Ascending aorta (tissue), 2 donors: Measurements from ENCODE around the gene PTPA. TPM values are rescaled to one million over a fixed set of nuclear protein-coding genes. Genes with fewer than 3 reads are reported as not detected.

Experiments
- DNase-seq, 2 donors: peaks; one replicate each; pipeline ENCODE4 v3.0.0-alpha.2; 2019; ENCODE audit warnings: low spot score in 2 of 2
- H3K27ac ChIP-seq, 2 donors: fragments of 200-600 bp; sonication (generic); one replicate each; pipeline ENCODE4 v1.5.1; 2016 to 2017; ENCODE audit warnings: mild to moderate bottlenecking in 1 of 2
- H3K27me3 ChIP-seq: fragments of 200-600 bp; sonication (generic); one replicate; pipeline ENCODE4 v1.5.1; 2017
- H3K36me3 ChIP-seq, 2 donors: fragments of 200-600 bp; sonication (generic); one replicate each; pipeline ENCODE4 v1.5.1; 2016
- H3K4me1 ChIP-seq, 2 donors: fragments of 200-600 bp; sonication (generic); one replicate each; pipeline ENCODE4 v1.5.1; 2016 to 2017; ENCODE audit warnings: mild to moderate bottlenecking in 1 of 2
- H3K4me3 ChIP-seq, 2 donors: fragments of 200-600 bp; sonication (generic); one replicate each; pipeline ENCODE4 v1.5.1; 2016 to 2017; ENCODE audit warnings: mild to moderate bottlenecking in 1 of 2
- H3K9me3 ChIP-seq, 2 donors: fragments of 200-600 bp; sonication (generic); one replicate each; pipeline ENCODE4 v1.5.1; 2016
- intact Hi-C: fragments of 100-400 bp; cut with DNase I; formaldehyde crosslinking; loops from one replicate; pipeline ENCODE4 v1.15.1; 2023
- total RNA-seq: library from RNA; depleted of rRNA; stranded (reverse); fragments of >200 nt; gene quantifications from one replicate; pipeline ENCODE4 v1.1.0, GENCODE V29; 2016
- TF ChIP-seq, protein P1 (sequence below), 3 experiments: fragments of 200-600 bp in 2 of 3; fragments of 450-650 bp in 1 of 3; sonication (generic) in 2 of 3; IDR thresholded peaks; one replicate each; pipeline ENCODE4 v1.5.1; 2016 to 2019; ENCODE audit warnings: antibody characterized with exemption in 3 of 3, mild to moderate bottlenecking in 1 of 3, moderate library complexity in 1 of 3

PTPA gene
- total RNA-seq, 1 donor from 2014 or later = 61.6 TPM

DNA sequence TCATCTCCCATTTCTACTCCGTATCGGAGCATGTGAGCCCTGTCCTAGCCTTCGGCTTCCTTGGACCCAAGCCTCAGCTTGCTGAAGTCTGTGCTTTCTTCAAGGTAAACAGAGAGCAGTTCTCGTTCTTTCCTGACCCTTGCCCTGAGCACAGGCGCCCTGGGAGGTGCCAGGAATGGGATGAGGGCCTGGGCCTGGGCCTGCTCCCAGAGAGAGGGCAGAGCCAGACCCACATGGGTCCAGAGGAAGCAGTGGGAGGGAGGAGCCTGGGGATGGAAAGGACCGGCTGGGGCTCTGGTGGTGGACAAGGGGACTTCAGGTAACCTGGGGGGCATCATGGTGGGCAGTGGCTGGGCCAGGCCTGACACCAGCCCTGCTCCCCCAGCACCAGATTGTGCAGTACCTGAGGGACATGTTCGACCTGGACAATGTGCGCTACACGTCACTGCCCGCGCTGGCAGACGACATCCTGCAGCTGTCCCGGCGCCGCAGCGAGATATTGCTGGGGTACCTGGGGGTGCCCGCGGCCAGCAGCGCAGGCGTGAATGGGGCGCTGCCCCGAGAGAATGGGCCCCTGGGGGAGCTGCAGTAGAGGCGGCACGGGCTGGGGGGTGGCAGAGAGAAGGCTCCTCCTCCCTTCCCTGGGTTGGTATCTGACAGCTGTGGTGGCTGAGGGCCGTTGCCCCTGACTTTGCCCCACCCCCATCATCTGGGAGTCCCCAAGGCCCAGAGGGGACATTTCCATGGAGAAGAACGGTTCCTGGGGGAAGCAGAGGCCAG, 41.2 kb upstream of the PTPA start:
- no peaks in the 10 kb centered on the region for H3K9me3 ChIP-seq
- intact Hi-C loops = no loop called here
- H3K27me3 ChIP-seq = no peaks in the 10 kb centered on the region
- no peak overlapping the region for H3K27ac ChIP-seq
- peaks cover 34 to 45% of the 10 kb centered on the region in 2 donors for H3K36me3 ChIP-seq
- no peak overlapping the region for H3K4me3 ChIP-seq
- no peak for DNase-seq
- TF ChIP-seq, protein P1, sequence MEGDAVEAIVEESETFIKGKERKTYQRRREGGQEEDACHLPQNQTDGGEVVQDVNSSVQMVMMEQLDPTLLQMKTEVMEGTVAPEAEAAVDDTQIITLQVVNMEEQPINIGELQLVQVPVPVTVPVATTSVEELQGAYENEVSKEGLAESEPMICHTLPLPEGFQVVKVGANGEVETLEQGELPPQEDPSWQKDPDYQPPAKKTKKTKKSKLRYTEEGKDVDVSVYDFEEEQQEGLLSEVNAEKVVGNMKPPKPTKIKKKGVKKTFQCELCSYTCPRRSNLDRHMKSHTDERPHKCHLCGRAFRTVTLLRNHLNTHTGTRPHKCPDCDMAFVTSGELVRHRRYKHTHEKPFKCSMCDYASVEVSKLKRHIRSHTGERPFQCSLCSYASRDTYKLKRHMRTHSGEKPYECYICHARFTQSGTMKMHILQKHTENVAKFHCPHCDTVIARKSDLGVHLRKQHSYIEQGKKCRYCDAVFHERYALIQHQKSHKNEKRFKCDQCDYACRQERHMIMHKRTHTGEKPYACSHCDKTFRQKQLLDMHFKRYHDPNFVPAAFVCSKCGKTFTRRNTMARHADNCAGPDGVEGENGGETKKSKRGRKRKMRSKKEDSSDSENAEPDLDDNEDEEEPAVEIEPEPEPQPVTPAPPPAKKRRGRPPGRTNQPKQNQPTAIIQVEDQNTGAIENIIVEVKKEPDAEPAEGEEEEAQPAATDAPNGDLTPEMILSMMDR (IDR thresholded peaks at IDR 0.05) = no peak
- no peaks in the 10 kb centered on the region for H3K4me1 ChIP-seq

DNA sequence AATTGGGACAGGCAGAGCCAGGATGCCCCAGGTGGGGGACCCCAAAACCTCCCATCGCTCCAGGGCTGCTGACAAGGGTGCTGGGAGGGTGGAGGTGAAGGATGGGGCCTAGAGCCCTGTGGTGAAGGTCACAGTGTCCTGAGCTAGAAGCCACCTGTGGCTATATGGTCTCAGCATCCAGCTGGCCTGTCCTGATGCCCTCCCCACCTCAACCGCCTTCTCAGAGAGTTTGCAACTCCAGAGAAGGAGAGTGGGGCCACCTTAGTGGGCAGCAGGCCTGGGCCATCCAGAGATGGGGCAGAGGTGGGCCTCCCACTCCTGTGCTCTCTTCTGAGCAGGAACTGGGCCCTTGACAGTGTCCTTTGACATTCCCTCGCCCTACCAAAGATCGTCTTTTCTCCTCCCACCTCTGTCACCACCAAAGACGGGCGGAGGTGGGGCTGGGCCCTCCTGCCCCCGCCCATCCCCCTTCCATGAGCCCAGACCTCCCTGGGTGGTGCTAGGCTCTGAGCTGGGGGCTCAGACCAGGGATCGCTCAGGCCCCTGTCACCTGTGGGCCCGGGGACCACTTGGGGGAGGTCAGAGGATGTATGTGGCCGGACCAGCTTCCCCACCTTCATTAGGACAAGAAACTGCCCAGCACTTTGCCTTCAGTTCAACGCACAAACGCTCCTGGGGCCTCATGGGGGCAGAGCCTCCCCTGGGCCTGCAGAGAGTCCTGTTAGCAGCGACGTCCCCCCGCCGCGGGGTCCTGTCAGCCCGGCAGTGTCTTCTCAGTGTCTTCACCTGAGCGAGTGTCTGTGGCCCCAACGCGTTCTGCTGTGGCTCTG, 40.3 kb upstream of the PTPA start:
- intact Hi-C loops = no loop called here
- Histone ChIP-seq H3K36me3 (peaks cover 25 to 37% of the 10 kb centered on the region in 2 donors), H3K4me3 (no peak overlapping the region), H3K27me3 (no peaks in the 10 kb centered on the region), H3K9me3 (no peaks in the 10 kb centered on the region), H3K4me1 (no peaks in the 10 kb centered on the region), H3K27ac (no peak overlapping the region)
- DNase-seq = no peak
- TF ChIP-seq, protein P1 (IDR thresholded peaks at IDR 0.05) = no peak

DNA sequence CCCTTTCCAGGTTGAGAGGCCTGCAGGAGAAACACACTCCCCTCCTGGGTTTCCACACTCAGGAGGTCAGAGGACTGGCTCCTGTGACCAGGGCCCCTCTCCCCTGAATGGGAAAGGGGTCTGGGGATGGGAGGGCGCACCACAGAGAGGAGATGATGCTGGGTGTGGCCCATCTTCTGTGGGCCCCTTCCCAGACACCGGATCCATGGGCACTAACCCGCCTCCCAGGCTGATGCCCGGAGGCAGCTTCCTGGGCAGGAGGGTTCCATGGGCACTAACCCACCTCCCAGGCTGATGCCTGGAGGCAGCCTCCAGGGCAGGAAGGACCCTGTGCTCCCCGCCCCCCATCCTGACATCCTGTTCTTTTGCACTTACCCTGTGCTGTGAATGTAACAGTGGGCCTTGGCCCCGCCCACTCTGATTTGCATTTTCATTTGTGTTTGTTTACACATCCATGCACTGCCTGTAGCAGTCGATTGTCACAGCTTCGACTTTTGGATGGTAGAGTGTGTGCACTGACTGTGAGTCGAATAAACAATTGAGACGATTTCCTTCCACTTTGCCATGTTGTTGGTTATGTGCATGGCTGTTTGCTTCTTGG, 39.6 kb upstream of the PTPA start:
- H3K36me3 ChIP-seq = peaks cover 23 to 34% of the 10 kb centered on the region in 2 donors

DNA sequence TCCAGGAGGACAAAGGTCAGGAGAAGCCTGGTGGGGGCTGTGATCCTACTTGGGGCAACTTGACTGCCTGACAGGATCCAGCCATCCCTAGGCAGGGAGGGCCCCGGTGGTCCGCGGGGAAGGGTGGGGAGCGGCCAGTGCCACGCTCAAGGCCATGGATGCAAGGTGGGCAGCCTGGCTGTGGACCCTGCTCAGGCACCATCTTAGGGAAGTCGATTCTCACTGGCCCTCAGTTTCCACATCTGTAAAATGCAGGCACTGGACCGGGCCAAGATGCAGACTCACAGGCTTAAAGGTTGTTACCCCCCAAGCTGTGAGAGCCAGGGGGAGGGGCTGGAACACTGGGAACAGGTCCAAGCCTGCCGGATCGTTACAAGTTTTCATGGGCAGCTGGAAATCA, 39.0 kb upstream of the PTPA start:
- TF ChIP-seq, protein P1 (IDR thresholded peaks at IDR 0.05) = no peak
- intact Hi-C loops = no loop called here
- no peaks in the 10 kb centered on the region for H3K27me3 ChIP-seq
- H3K4me3 ChIP-seq = no peak overlapping the region
- H3K36me3 ChIP-seq = peaks cover 21 to 32% of the 10 kb centered on the region in 2 donors
- no peak overlapping the region for H3K27ac ChIP-seq
- no peaks in the 10 kb centered on the region for H3K9me3 ChIP-seq
- no peak for DNase-seq
- H3K4me1 ChIP-seq = no peaks in the 10 kb centered on the region

More for the DNA sequence above, 39.6 kb upstream of the PTPA start:
- TF ChIP-seq, protein P1 (IDR thresholded peaks at IDR 0.05) = no peak
- intact Hi-C loops = no loop called here
- Histone ChIP-seq H3K9me3 (no peaks in the 10 kb centered on the region), H3K4me1 (no peaks in the 10 kb centered on the region), H3K4me3 (no peak overlapping the region), H3K27ac (no peak overlapping the region), H3K27me3 (no peaks in the 10 kb centered on the region)
- no peak for DNase-seq

DNA sequence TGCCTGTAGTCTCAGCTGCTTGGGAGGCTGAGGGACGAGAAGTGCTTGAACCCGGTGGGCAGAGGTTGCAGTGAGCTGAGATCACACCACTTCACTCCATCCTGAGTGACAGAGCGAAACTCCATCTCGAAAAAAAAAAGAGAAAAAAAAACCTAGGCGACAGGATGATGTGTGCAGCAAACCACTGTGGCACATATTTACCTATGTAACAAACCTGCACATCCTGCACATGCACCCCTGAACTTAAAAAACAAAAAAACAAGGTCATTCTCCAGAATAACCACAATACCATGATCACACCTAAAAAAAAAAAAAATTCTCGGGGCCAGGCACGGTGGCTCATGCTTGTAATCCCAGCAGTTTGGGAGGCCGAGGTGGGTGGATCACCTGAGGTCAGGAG, 37.8 kb upstream of the PTPA start:
- Histone ChIP-seq H3K4me3 (no peak overlapping the region), H3K9me3 (no peaks in the 10 kb centered on the region), H3K27ac (no peak overlapping the region), H3K36me3 (peaks cover 9 to 20% of the 10 kb centered on the region in 2 donors), H3K27me3 (no peaks in the 10 kb centered on the region), H3K4me1 (no peaks in the 10 kb centered on the region)
- DNase-seq = no peak
- intact Hi-C loops = no loop called here
- TF ChIP-seq, protein P1 (IDR thresholded peaks at IDR 0.05) = no peak
